Natural killer cell (primary cell): ENCODE data around the gene RAB40C. TPM values are rescaled to one million over a fixed set of nuclear protein-coding genes. Genes with fewer than 3 reads are reported as not detected.

Experiments used
- ATAC-seq, 3 donors: fragments of 150-1000 bp in 2 of 3; fragments of 200-7000 bp in 1 of 3; cut with Tn5 transposase; 1 replicate in 1 of 3; 2 replicates in 2 of 3; pipeline ENCODE4 v1.10.0; 2021; ENCODE audit warnings: mild to moderate bottlenecking in 2 of 3, moderate library complexity in 2 of 3
- DNase-seq, 2 donors: peaks; one replicate each; pipeline versions ENCODE4 v3.0.0 to v3.0.0-alpha.2; 2013 to 2021; ENCODE audit warnings: mixed read lengths in 1 of 2
- H3K27ac ChIP-seq: one replicate; pipeline ENCODE4 v1.5.1; 2013; ENCODE audit warnings: mild to moderate bottlenecking, low read length
- H3K27me3 ChIP-seq: one replicate; pipeline ENCODE4 v1.6.1; 2013; ENCODE audit warnings: low read length; ENCODE audit not compliant: control insufficient read depth, insufficient read depth
- H3K36me3 ChIP-seq: one replicate; pipeline ENCODE4 v1.6.1; 2013; ENCODE audit warnings: low read length; ENCODE audit not compliant: control insufficient read depth, insufficient read depth
- H3K4me1 ChIP-seq: one replicate; pipeline ENCODE4 v1.6.1; 2013; ENCODE audit warnings: low read length; ENCODE audit not compliant: control insufficient read depth, insufficient read depth
- H3K4me3 ChIP-seq: one replicate; pipeline ENCODE4 v1.5.1; 2013; ENCODE audit warnings: low read length
- H3K9me3 ChIP-seq: one replicate; pipeline ENCODE4 v1.6.1; 2013; ENCODE audit warnings: low read length; ENCODE audit not compliant: control insufficient read depth, insufficient read depth
- H3K27ac Mint-ChIP-seq, 2 donors: one replicate each; pipeline ENCODE4 v1.8.0; 2022; ENCODE audit warnings: mild to moderate bottlenecking in 2 of 2, mixed read lengths in 2 of 2, moderate library complexity in 1 of 2
- H3K27me3 Mint-ChIP-seq, 2 donors: one replicate each; pipeline ENCODE4 v1.8.0; 2022; ENCODE audit warnings: low read depth in 2 of 2, mixed read lengths in 2 of 2
- H3K36me3 Mint-ChIP-seq: one replicate; pipeline ENCODE4 v1.8.0; 2022; ENCODE audit warnings: mixed read lengths
- H3K4me1 Mint-ChIP-seq, 2 donors: one replicate each; pipeline ENCODE4 v1.8.0; 2022; ENCODE audit warnings: mixed read lengths in 2 of 2
- H3K4me3 Mint-ChIP-seq: one replicate; pipeline ENCODE4 v1.8.0; 2022; ENCODE audit warnings: mild to moderate bottlenecking, moderate library complexity, mixed read lengths
- H3K9me3 Mint-ChIP-seq, 2 donors: one replicate each; pipeline ENCODE4 v1.8.0; 2022; ENCODE audit warnings: mixed read lengths in 2 of 2
- CTCF ChIP-seq: fragments of 200-600 bp; IDR thresholded peaks from one replicate; pipeline ENCODE4 v1.8.0; 2022; ENCODE audit warnings: antibody characterized with exemption
- WGBS: methylation state at CpG from one replicate; pipeline ENCODE4 v1.1.7; 2013; ENCODE audit warnings: missing lambda C conversion rate; ENCODE audit not compliant: insufficient coverage; 5-methylcytosine and 5-hydroxymethylcytosine counted together
- intact Hi-C: fragments of 100-400 bp; cut with micrococcal nuclease; formaldehyde crosslinking; loops from one replicate; pipeline ENCODE4 v1.14.2; 2022
- total RNA-seq, 4 donors: library from RNA; stranded (reverse); fragments of 120-200 nt in 1 of 4; gene quantifications; one replicate each; pipeline versions ENCODE4 v1.2.3 to v1.2.4, GENCODE V29; 2013 to 2022

The RAB40C gene
- total RNA-seq, 3 donors from 2014 or later (not counting 1 experiment from before 2014, with no cell fraction given) = 12.7 to 20.8 (median 20.0) TPM

- no peaks in the 10 kb centered on the region for H3K4me1 Mint-ChIP-seq
These were observed 7.7 kb upstream of the RAB40C start for GRCh38 chr16:582218-582613.

GRCh38 chr16:582614-583331 is 7.1 kb upstream of the RAB40C start:
- Mint-ChIP-seq H3K36me3 (no peaks in the 10 kb centered on the region), H3K9me3 (no peaks in the 10 kb centered on the region), H3K4me1 (no peaks in the 10 kb centered on the region), H3K4me3 (no peak overlapping the region), H3K27ac (no peak overlapping the region), H3K27me3 (no peaks in the 10 kb centered on the region)
- H3K36me3 ChIP-seq = no peaks in the 10 kb centered on the region
- WGBS = 94% methylated on average over 21 of the region's 21 CpGs
- no peak overlapping the region for H3K27ac ChIP-seq
- DNase-seq = no peak
- H3K9me3 ChIP-seq = no peaks in the 10 kb centered on the region
- H3K27me3 ChIP-seq = no peaks in the 10 kb centered on the region
- intact Hi-C loops = no loop called here
- no peak overlapping the region for H3K4me3 ChIP-seq
- no peak for ATAC-seq
- no peak for TF ChIP-seq CTCF
- peaks cover 12% of the 10 kb centered on the region for H3K4me1 ChIP-seq

More at GRCh38 chr16:582218-582613, 7.7 kb upstream of the RAB40C start:
- WGBS = 87% methylated on average over 17 of the region's 18 CpGs
- Histone ChIP-seq H3K4me1 (peaks cover 9% of the 10 kb centered on the region), H3K36me3 (no peaks in the 10 kb centered on the region), H3K4me3 (no peak overlapping the region), H3K9me3 (no peaks in the 10 kb centered on the region), H3K27ac (no peak overlapping the region), H3K27me3 (no peaks in the 10 kb centered on the region)
- no peaks in the 10 kb centered on the region for H3K36me3 Mint-ChIP-seq
- intact Hi-C loops = no loop called here
- H3K9me3 Mint-ChIP-seq = no peaks in the 10 kb centered on the region
- H3K4me3 Mint-ChIP-seq = no peak overlapping the region
- DNase-seq (no peak), ATAC-seq (no peak)
- H3K27ac Mint-ChIP-seq = no peak overlapping the region
- H3K27me3 Mint-ChIP-seq = no peaks in the 10 kb centered on the region
- TF ChIP-seq CTCF = no peak

GRCh38 chr16:583470-583814 is 6.4 kb upstream of the RAB40C start:
- Mint-ChIP-seq H3K27ac (no peak overlapping the region), H3K36me3 (no peaks in the 10 kb centered on the region), H3K4me1 (peaks cover 0 to 4% of the 10 kb centered on the region in 2 donors), H3K4me3 (no peak overlapping the region), H3K9me3 (no peaks in the 10 kb centered on the region), H3K27me3 (no peaks in the 10 kb centered on the region)
- no peak for ATAC-seq
- no peaks in the 10 kb centered on the region for H3K36me3 ChIP-seq
- 81% methylated on average over 16 of the region's 16 CpGs for WGBS
- DNase-seq = no peak
- intact Hi-C loops = no loop called here
- TF ChIP-seq CTCF = no peak
- no peak overlapping the region for H3K27ac ChIP-seq
- no peaks in the 10 kb centered on the region for H3K27me3 ChIP-seq
- H3K4me1 ChIP-seq = peaks cover 19% of the 10 kb centered on the region
- H3K9me3 ChIP-seq = no peaks in the 10 kb centered on the region
- no peak overlapping the region for H3K4me3 ChIP-seq
